Femur (tissue), 1 donor: ENCODE data around the gene WARS2.

Experiments
- DNase-seq: peaks from one replicate; pipeline ENCODE4 v3.0.0-alpha.2; 2017

WARS2 gene

DNA sequence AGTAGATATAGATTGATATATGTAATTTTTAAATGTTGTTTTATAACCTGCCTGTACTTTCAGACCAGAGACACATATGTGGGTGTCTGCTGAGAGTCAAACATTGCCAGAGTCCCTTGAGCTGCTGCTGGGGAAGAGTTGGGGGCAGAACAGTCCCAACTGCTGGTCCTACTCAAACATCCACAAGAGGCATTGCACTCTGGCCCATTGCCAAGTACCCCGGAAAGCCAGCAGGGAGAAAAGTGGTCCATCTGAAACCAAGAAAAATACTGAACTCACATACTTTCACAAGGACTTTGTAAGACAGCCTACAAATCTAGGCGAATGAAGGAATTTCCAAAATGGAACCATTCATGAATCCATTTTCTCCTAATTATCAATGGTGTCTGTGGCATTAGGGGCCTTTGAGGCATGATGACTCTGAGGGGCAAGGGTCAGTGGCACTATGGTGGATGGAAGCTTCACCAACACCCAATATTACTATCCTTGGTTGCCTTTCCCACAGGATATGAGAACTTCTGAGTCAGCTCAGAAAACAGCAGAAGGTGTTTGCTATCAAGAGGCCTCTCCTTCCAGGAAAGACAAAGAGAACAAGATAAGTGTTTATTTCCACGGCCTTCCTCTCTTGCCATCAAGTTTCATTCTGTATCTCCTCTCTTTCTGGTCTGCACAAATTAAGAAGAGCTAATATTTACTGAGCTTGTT lies 145.0 kb downstream of the WARS2 start:
- DNase-seq: no peak

GRCh38 chr1:118993700-118994026 lies 146.8 kb downstream of the WARS2 start:
- DNase-seq: no peak

GRCh38 chr1:118992868-118993699 lies 147.4 kb downstream of the WARS2 start:
- DNase-seq: no peak

DNA sequence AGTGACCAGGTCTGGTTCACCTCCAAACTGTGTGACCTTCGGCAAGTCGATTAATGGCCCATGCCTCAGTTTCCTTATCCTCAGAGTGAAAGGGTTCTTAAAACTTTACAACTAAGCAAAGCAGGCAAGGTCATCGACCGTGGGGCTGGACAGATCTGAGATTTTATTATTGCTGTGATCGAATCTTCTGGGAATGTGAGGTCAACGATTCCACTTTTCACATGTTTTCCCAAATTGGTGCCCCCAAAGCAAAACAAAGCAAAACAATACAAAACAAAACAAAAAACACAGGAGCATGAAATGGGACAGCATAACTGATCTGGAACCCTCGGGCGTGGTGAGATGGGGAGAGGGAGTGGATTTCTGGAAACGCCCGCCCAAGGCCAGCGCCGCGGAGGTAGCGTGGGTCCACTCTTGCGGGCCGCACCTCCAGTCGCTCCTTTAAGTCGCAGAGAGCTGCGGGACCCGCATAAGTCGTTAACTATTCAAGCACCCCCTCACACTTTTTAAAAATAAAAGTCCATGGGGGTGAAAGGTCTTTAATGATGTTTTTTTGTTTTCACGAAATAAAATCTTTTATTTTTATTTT lies 148.1 kb downstream of the WARS2 start:
- no peak for DNase-seq

DNA sequence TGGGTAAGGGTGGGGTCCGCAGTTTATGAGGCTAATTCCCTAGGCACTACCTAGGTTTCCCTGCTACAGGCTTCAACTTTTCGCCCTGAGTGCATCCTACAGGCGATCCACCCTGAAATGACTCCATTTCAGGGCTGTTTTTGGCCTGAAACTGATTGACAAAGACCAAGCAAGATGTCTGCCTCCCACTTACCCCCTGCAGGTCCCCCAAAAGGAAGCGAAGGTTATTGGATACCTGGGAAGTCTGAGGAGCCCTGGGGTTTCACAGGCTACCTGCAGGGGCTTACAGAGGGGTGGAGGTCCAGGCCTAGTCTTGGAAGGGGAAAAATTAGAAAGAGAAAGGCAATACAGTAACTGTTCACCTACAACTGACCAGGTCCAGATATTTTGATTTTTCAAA lies 149.0 kb downstream of the WARS2 start:
- no peak for DNase-seq

GRCh38 chr1:118990513-118991152 lies 149.8 kb downstream of the WARS2 start:
- no peak for DNase-seq

DNA sequence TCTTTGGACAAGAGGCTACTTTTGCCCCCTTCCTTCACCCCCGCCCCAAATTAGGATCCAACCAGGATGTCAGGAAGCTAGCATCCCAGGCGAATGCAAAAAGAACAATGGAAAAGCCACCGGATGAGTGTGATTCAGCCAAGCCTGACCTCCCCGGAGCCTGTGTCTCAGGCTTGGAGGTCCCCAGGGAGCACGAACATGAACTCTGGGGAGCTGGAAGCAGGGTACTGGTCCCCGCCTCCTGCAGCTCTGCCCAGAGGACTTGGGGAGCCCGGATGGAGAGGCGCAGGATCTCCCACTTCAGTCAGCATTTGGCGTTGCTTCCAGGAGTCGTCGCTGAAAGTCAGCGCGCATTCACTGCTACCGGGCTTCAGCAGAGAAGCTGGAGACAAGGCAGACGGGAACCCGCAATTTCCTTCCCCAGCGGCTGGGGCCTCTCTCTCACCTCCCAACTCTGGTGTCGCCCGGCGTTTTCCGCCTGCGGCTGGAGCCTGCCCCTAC lies 150.5 kb downstream of the WARS2 start:
- DNase-seq: no peak

- peak; percentile 73 for DNase-seq
These were observed 151.2 kb downstream of the WARS2 start for GRCh38 chr1:118989006-118989815.

- peak; percentile 93 for DNase-seq
These were observed 152.1 kb downstream of the WARS2 start, which contains the start of gene TBX15 for GRCh38 chr1:118988186-118989005. Gene TBX15, minus strand, starts transcription at chr1:118988343. Its CDS starts 548 bp downstream, at chr1:118987795.

GRCh38 chr1:118987468-118988185 lies 152.8 kb downstream of the WARS2 start:
- peak; percentile 85 for DNase-seq

GRCh38 chr1:118986555-118987467 lies 153.6 kb downstream of the WARS2 start:
- no peak for DNase-seq

DNA sequence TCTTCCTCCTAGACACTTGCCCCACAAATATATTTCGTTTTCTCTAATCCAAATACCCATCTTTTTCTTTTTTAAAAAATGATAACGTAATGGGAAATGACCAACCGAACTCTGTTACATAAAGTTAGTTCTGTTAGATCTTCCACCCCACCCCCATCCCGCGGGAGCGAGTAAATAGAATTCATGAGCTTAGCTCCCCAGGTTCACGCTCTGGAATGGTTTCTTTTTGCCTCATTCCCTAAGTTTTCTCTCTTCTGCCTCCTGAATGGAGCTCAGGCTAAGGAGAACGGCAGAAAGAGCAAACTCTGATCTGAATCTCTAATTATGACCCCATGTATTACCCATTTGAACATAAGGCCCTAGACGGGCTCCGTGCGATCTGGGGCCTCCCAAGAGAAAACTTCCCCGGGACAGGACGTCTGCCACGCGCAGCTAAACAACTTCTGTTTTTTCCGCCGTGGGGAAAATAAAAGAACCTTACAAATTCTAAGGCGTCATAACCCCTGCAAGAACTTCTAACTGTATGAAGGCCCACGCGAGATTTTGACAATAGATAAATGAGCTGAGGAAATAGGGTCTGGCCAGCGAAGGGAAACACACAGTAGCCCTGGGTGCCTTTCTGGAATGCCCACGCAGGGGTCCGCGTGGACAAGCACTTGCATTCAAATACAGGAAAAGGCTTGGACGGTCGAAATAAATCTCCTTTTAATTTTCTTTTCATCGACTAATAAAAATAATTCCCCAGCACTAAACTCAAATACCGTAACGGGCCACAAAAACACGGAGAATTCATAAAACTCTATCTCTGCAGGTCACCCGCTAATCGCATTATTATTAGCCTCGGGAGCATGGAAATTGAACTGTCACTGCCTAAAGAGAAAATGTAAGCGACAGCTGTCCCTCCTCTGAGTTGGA lies 154.6 kb downstream of the WARS2 start:
- peak; percentile 53 for DNase-seq

DNA sequence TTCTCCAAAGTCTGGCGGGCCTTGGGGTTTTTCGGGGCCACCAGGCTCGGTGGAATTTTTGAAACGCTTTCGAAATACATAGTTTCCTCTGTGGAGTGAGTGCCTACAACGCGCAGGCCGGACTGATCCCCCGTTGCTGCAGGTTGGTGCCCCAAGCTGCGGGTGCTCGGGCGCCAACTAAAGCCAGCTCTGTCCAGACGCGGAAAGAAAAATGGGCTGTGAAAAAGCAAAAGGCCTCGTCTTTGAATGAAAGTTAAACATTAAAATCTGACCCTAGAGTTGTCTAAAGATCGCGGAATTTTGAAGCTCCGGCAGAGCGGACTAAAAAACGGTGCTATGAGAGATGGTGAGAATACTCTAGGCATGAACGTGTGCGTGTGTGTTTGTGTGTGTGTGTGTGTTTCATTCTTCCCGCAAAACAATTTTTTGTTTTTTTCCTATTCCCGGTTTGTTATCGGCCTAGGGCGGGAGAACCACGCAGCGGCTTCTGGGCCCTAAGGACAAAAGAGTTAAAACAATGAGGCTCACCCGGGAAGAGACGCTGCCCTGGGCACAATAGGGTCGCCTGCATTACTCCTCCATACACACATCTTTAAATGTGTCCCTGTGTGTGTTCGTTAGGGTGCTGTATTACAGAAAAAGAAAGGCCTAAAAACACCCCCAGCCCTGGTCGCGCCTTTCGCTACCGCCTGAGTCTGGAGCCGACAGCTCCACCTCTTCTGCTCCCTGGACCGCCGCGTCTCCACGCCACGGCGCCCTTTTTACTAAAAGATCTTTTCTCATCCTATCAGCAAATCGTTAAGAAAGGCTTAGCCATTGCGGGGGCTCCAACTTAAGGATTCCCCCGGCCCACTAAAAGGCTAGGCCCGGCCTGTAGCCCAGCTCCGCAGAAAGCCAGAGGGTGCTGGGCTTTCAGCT lies 155.5 kb downstream of the WARS2 start:
- DNase-seq: peak; percentile 53

- DNase-seq: peak; percentile 87
These were observed 156.2 kb downstream of the WARS2 start for GRCh38 chr1:118984086-118984721.

- DNase-seq: peak; percentile 38
These were observed 156.9 kb downstream of the WARS2 start for GRCh38 chr1:118983558-118984041.

- no peak for DNase-seq
These were observed 157.5 kb downstream of the WARS2 start for GRCh38 chr1:118982821-118983557.
